ENCODE data around the gene COMMD8. TPM values are rescaled to one million over a fixed set of nuclear protein-coding genes. Genes with fewer than 3 reads are reported as not detected.

Gene COMMD8
- total and polyA plus RNA-seq, 11 donors: 4.6 to 27.9 (median 18.4) TPM

DNA sequence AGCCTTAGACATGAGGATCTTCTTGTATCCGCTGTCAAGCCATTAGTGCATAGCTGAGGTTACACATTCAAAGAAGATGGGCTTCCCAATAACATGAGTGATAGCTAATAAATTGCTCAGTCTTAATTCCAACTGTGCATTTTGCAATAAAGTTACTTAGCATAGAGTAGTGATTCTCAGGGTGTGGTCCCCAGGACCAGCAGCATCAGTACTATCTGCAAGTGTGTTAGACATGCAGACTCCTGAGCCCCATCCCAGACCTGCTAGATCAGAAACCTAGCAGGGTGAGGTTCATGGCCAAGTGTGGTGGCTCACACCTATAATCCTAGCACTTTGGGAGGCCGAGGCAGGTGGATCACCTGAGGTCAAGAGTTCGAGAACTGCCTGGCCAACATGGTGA is 41.6 kb upstream of the COMMD8 start:
- intact Hi-C loops (cut with DNase I): no loop called here
- Histone ChIP-seq H3K27ac (no peak overlapping the region), H3K4me1 (peaks cover 0 to 25% (median 9%) of the 10 kb centered on the region in 12 donors), H3K9me3 (no peaks in the 10 kb centered on the region), H3K4me3 (no peak overlapping the region), H3K27me3 (no peaks in the 10 kb centered on the region), H3K36me3 (no peaks in the 10 kb centered on the region)
- TF ChIP-seq, protein P1, sequence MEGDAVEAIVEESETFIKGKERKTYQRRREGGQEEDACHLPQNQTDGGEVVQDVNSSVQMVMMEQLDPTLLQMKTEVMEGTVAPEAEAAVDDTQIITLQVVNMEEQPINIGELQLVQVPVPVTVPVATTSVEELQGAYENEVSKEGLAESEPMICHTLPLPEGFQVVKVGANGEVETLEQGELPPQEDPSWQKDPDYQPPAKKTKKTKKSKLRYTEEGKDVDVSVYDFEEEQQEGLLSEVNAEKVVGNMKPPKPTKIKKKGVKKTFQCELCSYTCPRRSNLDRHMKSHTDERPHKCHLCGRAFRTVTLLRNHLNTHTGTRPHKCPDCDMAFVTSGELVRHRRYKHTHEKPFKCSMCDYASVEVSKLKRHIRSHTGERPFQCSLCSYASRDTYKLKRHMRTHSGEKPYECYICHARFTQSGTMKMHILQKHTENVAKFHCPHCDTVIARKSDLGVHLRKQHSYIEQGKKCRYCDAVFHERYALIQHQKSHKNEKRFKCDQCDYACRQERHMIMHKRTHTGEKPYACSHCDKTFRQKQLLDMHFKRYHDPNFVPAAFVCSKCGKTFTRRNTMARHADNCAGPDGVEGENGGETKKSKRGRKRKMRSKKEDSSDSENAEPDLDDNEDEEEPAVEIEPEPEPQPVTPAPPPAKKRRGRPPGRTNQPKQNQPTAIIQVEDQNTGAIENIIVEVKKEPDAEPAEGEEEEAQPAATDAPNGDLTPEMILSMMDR (IDR thresholded peaks at IDR 0.05): no peak
- TF ChIP-seq POLR2A (IDR thresholded peaks at IDR 0.05): no peak
- WGBS, 4 donors: 67 to 99% (median 81%) methylated on average over 3 of the region's 3 CpGs
- DNase-seq (no peak), ATAC-seq (no peak)

- no peak overlapping the region for H3K4me3 ChIP-seq
- H3K27ac ChIP-seq: no peak overlapping the region
- no peaks in the 10 kb centered on the region for H3K36me3 ChIP-seq
- H3K9me3 ChIP-seq: no peaks in the 10 kb centered on the region
- H3K27me3 ChIP-seq: no peaks in the 10 kb centered on the region
- H3K4me1 ChIP-seq: peaks cover 0 to 32% (median 14%) of the 10 kb centered on the region in 12 donors
- intact Hi-C loops (cut with DNase I): no loop called here
- ATAC-seq (no peak), DNase-seq (no peak)
- 52 to 53% (median 53%) methylated on average over 3 of the region's 3 CpGs for WGBS, 4 donors
- TF ChIP-seq POLR2A (IDR thresholded peaks at IDR 0.05): no peak
- TF ChIP-seq, protein P1 (IDR thresholded peaks at IDR 0.05): no peak
Measured at GRCh38 chr4:47500776-47501175, 37.3 kb upstream of the COMMD8 start.

GRCh38 chr4:47499700-47500099 is 36.2 kb upstream of the COMMD8 start:
- H3K27me3 ChIP-seq: no peaks in the 10 kb centered on the region
- 26 to 44% (median 38%) methylated on average over 2 of the region's 2 CpGs for WGBS, 4 donors
- intact Hi-C loops (cut with DNase I): loop anchor here in 1 of 10 donors (5.0 kb wide), 1 partner anchor 63 kb away; no protein-coding TSS in a partner anchor
- no peak overlapping the region for H3K4me3 ChIP-seq
- no peak for ATAC-seq
- H3K9me3 ChIP-seq: no peaks in the 10 kb centered on the region
- peak overlapping the region in 7 of 12 donors; percentile 1 to 56 (median 33) for H3K27ac ChIP-seq
- no peaks in the 10 kb centered on the region for H3K36me3 ChIP-seq
- DNase-seq: no peak
- H3K4me1 ChIP-seq: peaks cover 0 to 32% (median 14%) of the 10 kb centered on the region in 12 donors
- TF ChIP-seq, protein P1 (IDR thresholded peaks at IDR 0.05): no peak
- TF ChIP-seq POLR2A (IDR thresholded peaks at IDR 0.05): no peak

- intact Hi-C loops (cut with DNase I): loop anchor here in 1 of 10 donors (5.0 kb wide), 1 partner anchor 63 kb away; no protein-coding TSS in a partner anchor
- Histone ChIP-seq H3K4me3 (no peak overlapping the region), H3K27me3 (no peaks in the 10 kb centered on the region), H3K9me3 (no peaks in the 10 kb centered on the region), H3K36me3 (no peaks in the 10 kb centered on the region), H3K4me1 (peaks cover 0 to 35% (median 14%) of the 10 kb centered on the region in 12 donors), H3K27ac (peak overlapping the region in 6 of 12 donors; percentile 6 to 56 (median 30))
- no peak for ATAC-seq
- WGBS, 4 donors: 70 to 78% (median 76%) methylated on average over 6 of the region's 6 CpGs
- DNase-seq: no peak
- TF ChIP-seq POLR2A (IDR thresholded peaks at IDR 0.05): no peak
- TF ChIP-seq, protein P1 (IDR thresholded peaks at IDR 0.05): no peak
Measured at GRCh38 chr4:47498899-47499298, 35.4 kb upstream of the COMMD8 start.

Data from heart left ventricle (tissue), 16 donors.